ENCODE results near the gene ARF1. TPM values are rescaled to one million over a fixed set of nuclear protein-coding genes. Genes with fewer than 3 reads are reported as not detected.

Gene ARF1
- total RNA-seq, 2 donors from 2014 or later = 478 to 512 TPM

DNA sequence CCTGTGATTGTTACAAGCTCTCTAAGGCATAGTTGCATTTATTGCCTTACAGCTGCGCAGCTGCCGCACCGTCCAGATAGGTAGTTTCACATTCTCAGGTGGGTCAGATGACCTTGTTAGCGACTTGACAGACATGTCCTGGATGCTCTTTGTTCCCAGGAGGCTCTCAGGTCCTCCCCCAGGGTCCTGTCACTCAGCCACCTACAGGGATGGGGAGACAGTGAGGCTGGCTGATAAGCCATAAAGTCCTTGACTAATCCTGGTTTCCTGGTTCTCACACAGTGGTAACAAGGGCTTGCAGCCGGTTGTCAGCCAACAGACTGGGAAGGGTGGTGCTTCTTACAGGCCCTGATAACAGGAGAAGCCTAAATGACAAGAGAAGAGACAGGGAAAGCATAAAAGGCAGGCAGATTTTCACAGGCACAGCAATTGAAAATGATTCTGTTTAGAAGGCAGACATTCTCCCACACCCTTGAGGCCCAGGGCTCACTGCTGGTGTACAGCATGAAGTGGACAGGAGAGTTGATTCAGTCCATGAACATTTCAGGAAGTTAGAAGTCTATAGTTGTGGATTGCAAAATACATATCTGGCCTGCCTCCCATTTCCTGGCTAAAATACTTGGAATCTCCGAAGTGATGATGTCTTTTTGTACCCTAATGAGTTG lies 2.9 kb downstream of the ARF1 start:
- TF ChIP-seq, protein P1, sequence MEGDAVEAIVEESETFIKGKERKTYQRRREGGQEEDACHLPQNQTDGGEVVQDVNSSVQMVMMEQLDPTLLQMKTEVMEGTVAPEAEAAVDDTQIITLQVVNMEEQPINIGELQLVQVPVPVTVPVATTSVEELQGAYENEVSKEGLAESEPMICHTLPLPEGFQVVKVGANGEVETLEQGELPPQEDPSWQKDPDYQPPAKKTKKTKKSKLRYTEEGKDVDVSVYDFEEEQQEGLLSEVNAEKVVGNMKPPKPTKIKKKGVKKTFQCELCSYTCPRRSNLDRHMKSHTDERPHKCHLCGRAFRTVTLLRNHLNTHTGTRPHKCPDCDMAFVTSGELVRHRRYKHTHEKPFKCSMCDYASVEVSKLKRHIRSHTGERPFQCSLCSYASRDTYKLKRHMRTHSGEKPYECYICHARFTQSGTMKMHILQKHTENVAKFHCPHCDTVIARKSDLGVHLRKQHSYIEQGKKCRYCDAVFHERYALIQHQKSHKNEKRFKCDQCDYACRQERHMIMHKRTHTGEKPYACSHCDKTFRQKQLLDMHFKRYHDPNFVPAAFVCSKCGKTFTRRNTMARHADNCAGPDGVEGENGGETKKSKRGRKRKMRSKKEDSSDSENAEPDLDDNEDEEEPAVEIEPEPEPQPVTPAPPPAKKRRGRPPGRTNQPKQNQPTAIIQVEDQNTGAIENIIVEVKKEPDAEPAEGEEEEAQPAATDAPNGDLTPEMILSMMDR (IDR thresholded peaks at IDR 0.05) = no peak
- TF ChIP-seq POLR2AphosphoS5 (IDR thresholded peaks at IDR 0.05) (no peak), POLR2A (IDR thresholded peaks at IDR 0.05) (no peak)
- peaks cover 62% of the 10 kb centered on the region for H3K4me1 ChIP-seq (replicated peaks)
- H3K27ac ChIP-seq = no peak overlapping the region
- DNase-seq (ENCODE audit: low spot score) = no peak
- intact Hi-C loops (cut with DNase I) = loop anchor here (10.0 kb wide), 1 partner anchor 321 kb away; no protein-coding TSS in a partner anchor
- peak overlapping the region in 1 of 2 donors; percentile 100 for H3K4me3 ChIP-seq
- H3K36me3 ChIP-seq = no peaks in the 10 kb centered on the region
- 39% methylated on average over 6 of the region's 6 CpGs for WGBS
- no peaks in the 10 kb centered on the region for H3K27me3 ChIP-seq (replicated peaks; ENCODE audit: insufficient read depth)
- no peaks in the 10 kb centered on the region for H3K9me3 ChIP-seq

DNA sequence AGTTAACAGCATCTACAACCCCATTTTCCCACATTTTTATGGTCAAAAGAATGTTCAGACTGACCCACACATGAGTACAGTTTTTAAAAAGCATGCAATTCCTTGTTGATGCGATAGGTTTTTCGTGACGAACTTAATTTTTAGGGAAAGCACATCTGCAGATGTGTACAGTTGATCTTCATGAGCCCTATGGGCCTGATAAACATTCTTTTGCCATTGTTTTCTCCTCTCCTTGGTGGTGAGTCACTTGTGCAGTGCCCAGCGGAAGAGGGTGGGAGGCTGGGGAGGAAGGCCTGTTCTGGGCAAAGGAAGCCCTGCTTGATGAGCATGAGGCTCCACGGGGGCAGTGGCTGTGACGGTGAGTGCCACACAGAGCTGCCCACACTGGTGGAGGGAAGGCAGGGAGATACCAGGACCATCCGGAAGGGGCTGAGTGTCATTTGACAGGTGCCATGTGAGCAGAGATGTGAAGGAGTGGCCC lies 5.3 kb downstream of the ARF1 start:
- DNase-seq (ENCODE audit: low spot score) = no peak
- H3K4me1 ChIP-seq (replicated peaks) = peaks cover 65% of the 10 kb centered on the region
- peak overlapping the region in 1 of 2 donors; percentile 14 for H3K27ac ChIP-seq
- intact Hi-C loops (cut with DNase I) = loop anchor here (10.0 kb wide), 1 partner anchor 323 kb away; no protein-coding TSS in a partner anchor
- no peaks in the 10 kb centered on the region for H3K27me3 ChIP-seq (replicated peaks; ENCODE audit: insufficient read depth)
- H3K4me3 ChIP-seq = no peak overlapping the region
- 38% methylated on average over 7 of the region's 7 CpGs for WGBS
- H3K36me3 ChIP-seq = no peaks in the 10 kb centered on the region
- TF ChIP-seq POLR2AphosphoS5 (IDR thresholded peaks at IDR 0.05) (no peak), POLR2A (IDR thresholded peaks at IDR 0.05) (no peak)
- TF ChIP-seq, protein P1 (IDR thresholded peaks at IDR 0.05) = no peak
- no peaks in the 10 kb centered on the region for H3K9me3 ChIP-seq

DNA sequence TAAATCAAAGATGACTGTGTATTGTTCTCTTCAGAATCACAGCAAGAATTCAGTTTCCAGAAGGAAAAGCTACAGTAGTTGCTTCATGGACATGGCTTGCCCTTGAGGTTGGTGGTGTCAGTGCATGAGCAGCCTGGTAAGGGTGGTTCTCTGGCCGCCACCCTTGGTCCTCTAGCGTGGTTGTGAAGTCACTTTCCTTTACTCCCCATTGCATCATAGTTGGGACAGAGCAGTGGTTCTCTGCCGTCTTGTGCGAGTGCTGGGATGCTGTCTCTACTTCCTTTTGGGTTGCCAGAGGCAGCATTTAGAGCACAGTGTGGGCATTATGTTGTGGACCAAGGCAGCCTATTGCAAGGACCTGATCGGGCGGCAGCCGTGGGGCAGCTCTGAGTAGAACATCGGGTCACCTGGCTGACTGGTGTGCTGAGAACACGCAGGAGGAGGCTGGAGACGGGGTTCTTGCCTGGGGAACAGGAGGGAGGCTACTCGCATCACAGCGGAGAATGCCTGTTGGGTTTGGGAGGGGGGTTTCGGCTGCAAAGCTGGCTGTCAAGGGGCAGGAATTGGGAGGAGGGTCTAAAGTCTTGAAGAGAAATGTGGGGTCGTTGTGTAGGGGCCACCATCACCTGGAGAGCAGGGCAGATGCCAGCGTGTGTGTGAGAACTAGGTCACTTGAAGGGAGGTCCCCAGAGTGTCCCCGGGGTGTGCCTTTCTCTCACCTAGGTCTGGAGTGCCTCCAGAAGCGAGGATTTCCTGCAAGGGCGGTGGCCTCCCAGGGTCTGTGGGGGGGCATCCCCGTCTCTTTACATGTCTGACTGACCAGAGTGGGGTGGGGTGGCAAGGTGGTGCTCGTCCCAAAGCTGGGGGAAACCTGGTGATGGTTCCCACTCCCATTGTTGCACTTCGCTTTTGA lies 6.3 kb downstream of the ARF1 start:
- TF ChIP-seq POLR2AphosphoS5 (IDR thresholded peaks at IDR 0.05) (no peak), POLR2A (IDR thresholded peaks at IDR 0.05) (no peak)
- TF ChIP-seq, protein P1 (IDR thresholded peaks at IDR 0.05) = no peak
- Histone ChIP-seq H3K4me3 (no peak overlapping the region), H3K4me1 (replicated peaks) (peaks cover 69% of the 10 kb centered on the region), H3K36me3 (no peaks in the 10 kb centered on the region), H3K27ac (no peak overlapping the region), H3K9me3 (no peaks in the 10 kb centered on the region), H3K27me3 (replicated peaks; ENCODE audit: insufficient read depth) (no peaks in the 10 kb centered on the region)
- 69% methylated on average over 21 of the region's 21 CpGs for WGBS
- DNase-seq (ENCODE audit: low spot score) = no peak
- intact Hi-C loops (cut with DNase I) = loop anchor here (10.0 kb wide), 1 partner anchor 324 kb away; no protein-coding TSS in a partner anchor

DNA sequence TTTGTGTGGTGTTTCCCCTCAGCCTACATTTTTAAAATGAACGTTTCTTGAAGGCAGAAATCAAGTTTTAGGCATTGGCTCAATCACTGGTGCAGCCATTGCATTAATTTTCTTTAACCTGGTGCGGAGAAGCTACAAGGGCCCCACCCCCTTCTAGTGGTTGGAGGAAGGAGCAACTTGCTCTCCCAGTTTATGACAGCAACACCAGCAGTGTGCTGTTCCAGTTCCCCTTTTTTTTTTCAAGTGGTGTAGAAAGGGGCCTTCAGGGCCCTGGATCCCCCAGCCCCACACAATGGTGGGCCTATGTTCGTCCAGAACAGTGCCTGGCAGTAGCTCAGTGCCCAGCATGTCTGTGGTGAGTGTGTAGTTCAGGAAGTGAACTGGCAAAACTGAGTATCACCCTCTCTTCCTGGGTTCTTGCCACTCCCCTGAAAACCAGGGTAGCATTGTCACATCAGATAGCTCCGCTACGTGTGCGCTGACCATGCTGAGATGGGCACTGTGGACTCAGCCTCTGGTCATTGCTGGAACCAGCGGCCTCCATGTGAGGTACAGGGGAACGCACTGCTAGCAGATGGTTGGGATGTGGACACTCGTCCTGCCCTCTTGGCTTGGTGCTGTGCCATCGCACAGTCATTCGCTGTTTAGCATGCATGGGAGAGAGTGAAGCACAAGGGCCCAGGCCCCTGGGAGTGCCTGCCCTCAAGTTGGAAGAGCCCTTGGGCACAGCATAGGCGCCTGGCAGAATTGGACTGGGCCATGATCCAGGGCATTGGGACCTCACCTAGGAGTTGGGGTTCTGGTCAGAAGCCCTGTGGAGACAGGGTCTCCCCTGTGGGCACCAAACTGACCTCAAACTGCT lies 7.2 kb downstream of the ARF1 start:
- H3K27ac ChIP-seq = no peak overlapping the region
- TF ChIP-seq, protein P1 (IDR thresholded peaks at IDR 0.05) = no peak
- TF ChIP-seq POLR2A (IDR thresholded peaks at IDR 0.05) (no peak), POLR2AphosphoS5 (IDR thresholded peaks at IDR 0.05) (no peak)
- no peak overlapping the region for H3K4me3 ChIP-seq
- H3K36me3 ChIP-seq = no peaks in the 10 kb centered on the region
- no peaks in the 10 kb centered on the region for H3K27me3 ChIP-seq (replicated peaks; ENCODE audit: insufficient read depth)
- DNase-seq (ENCODE audit: low spot score) = no peak
- H3K9me3 ChIP-seq = no peaks in the 10 kb centered on the region
- intact Hi-C loops (cut with DNase I) = loop anchor here (10.0 kb wide), 1 partner anchor 325 kb away; no protein-coding TSS in a partner anchor
- peaks cover 66% of the 10 kb centered on the region for H3K4me1 ChIP-seq (replicated peaks)
- 68% methylated on average over 12 of the region's 12 CpGs for WGBS
